HL-60 (cell line): Measurements from ENCODE around the gene CBARP.

Source experiments
- DNase-seq, 2 experiments: peaks; one replicate each; pipeline ENCODE4 v3.0.0-alpha.2; 2010 to 2020; ENCODE audit warnings: low read depth in 1 of 2, low spot score in 1 of 2
- H3K27ac ChIP-seq: fragments of 250-450 bp; sonication (Bioruptor Pico); replicated peaks from 2 replicates; pipeline ENCODE4 v1.5.1; 2020; ENCODE audit warnings: mild to moderate bottlenecking, moderate library complexity
- H3K27me3 ChIP-seq: fragments of 250-450 bp; sonication (Bioruptor Pico); 2 replicates; pipeline ENCODE4 v1.5.1; 2021; ENCODE audit warnings: mild to moderate bottlenecking, moderate library complexity; ENCODE audit not compliant: insufficient read depth, poor library complexity, severe bottlenecking
- H3K4me3 ChIP-seq: replicated peaks from 2 replicates; pipeline ENCODE4 v1.5.1; 2011; ENCODE audit warnings: mild to moderate bottlenecking, control low read depth, low read length; ENCODE audit not compliant: insufficient read depth
- CTCF ChIP-seq: IDR thresholded peaks from one replicate; pipeline ENCODE4 v1.5.1; 2011; ENCODE audit warnings: low read length, control low read depth, inconsistent platforms; ENCODE audit not compliant: insufficient read depth
- GABPA ChIP-seq: IDR thresholded peaks from 2 replicates; pipeline ENCODE4 v1.6.1; 2012; ENCODE audit warnings: low read depth
- POLR2AphosphoS5 ChIP-seq: IDR thresholded peaks from 2 replicates; pipeline ENCODE4 v1.6.1; 2012; ENCODE audit warnings: low read depth
- REST ChIP-seq: IDR thresholded peaks from 2 replicates; pipeline ENCODE4 v1.6.1; 2012; ENCODE audit warnings: low read depth; ENCODE audit not compliant: insufficient replicate concordance
- SPI1 ChIP-seq: IDR thresholded peaks from 2 replicates; pipeline ENCODE4 v1.6.1; 2012; ENCODE audit warnings: low read depth, mild to moderate bottlenecking, borderline replicate concordance

CBARP gene

GRCh38 chr19:1234955-1235380 lies 2.8 kb downstream of the CBARP start:
- H3K27me3 ChIP-seq = peaks cover 21% of the 10 kb centered on the region
- no peak overlapping the region for H3K27ac ChIP-seq
- H3K4me3 ChIP-seq = no peak overlapping the region
- TF ChIP-seq SPI1 = no peak
- TF ChIP-seq REST = no peak
- no peak for TF ChIP-seq POLR2AphosphoS5
- TF ChIP-seq CTCF = no peak
- no peak for TF ChIP-seq GABPA
- DNase-seq = no peak

GRCh38 chr19:1234051-1234954 lies 3.5 kb downstream of the CBARP start:
- TF ChIP-seq SPI1 = no peak
- TF ChIP-seq REST = no peak
- TF ChIP-seq CTCF = no peak
- no peak for TF ChIP-seq POLR2AphosphoS5
- TF ChIP-seq GABPA = no peak
- Histone ChIP-seq H3K27me3 (peaks cover 21% of the 10 kb centered on the region), H3K27ac (no peak overlapping the region), H3K4me3 (no peak overlapping the region)
- no peak for DNase-seq

- Histone ChIP-seq H3K27me3 (peaks cover 20% of the 10 kb centered on the region), H3K4me3 (no peak overlapping the region), H3K27ac (no peak overlapping the region)
- DNase-seq = no peak
- TF ChIP-seq POLR2AphosphoS5 = no peak
- no peak for TF ChIP-seq REST
- TF ChIP-seq SPI1 = no peak
Observed at GRCh38 chr19:1233115-1233667, 4.6 kb downstream of the CBARP start.
